GM23248 (cell line): ENCODE data around the gene INTS15. TPM values are rescaled to one million over a fixed set of nuclear protein-coding genes. Genes with fewer than 3 reads are reported as not detected.

ENCODE experiments used
- DNase-seq: peaks from one replicate; pipeline ENCODE4 v3.0.0-alpha.2; 2015
- H2AFZ ChIP-seq: fragments of 200-600 bp; sonication (generic); 2 replicates; pipeline ENCODE4 v1.6.1; 2016; ENCODE audit warnings: antibody characterized with exemption
- H3F3A ChIP-seq: fragments of 200-600 bp; sonication (generic); 2 replicates; pipeline ENCODE4 v1.6.1; 2016; ENCODE audit warnings: mild to moderate bottlenecking, antibody characterized with exemption, mixed run types; ENCODE audit not compliant: insufficient read depth
- H3K27ac ChIP-seq: fragments of 200-600 bp; sonication (generic); 2 replicates; pipeline ENCODE4 v1.5.1; 2016; ENCODE audit warnings: mild to moderate bottlenecking
- H3K27me3 ChIP-seq: fragments of 200-600 bp; sonication (generic); replicated peaks from 2 replicates; pipeline ENCODE4 v1.6.1; 2016; ENCODE audit warnings: mild to moderate bottlenecking; ENCODE audit not compliant: insufficient read depth
- H3K36me3 ChIP-seq: fragments of 200-600 bp; sonication (generic); 2 replicates; pipeline ENCODE4 v1.6.1; 2016; ENCODE audit warnings: low read depth, mild to moderate bottlenecking
- H3K4me1 ChIP-seq: fragments of 200-600 bp; sonication (generic); 2 replicates; pipeline ENCODE4 v1.6.1; 2016; ENCODE audit warnings: mild to moderate bottlenecking; ENCODE audit not compliant: insufficient read depth
- H3K4me2 ChIP-seq: fragments of 200-600 bp; sonication (generic); one replicate; pipeline ENCODE4 v1.6.1; 2016; ENCODE audit warnings: mild to moderate bottlenecking; ENCODE audit not compliant: unreplicated experiment
- H3K4me3 ChIP-seq: fragments of 200-600 bp; sonication (generic); 2 replicates; pipeline ENCODE4 v1.5.1; 2016; ENCODE audit warnings: mild to moderate bottlenecking
- H3K79me2 ChIP-seq: fragments of 200-600 bp; sonication (generic); 2 replicates; pipeline ENCODE4 v1.6.1; 2016; ENCODE audit warnings: mild to moderate bottlenecking; ENCODE audit not compliant: insufficient read depth
- H3K9ac ChIP-seq: fragments of 200-600 bp; sonication (generic); 2 replicates; pipeline ENCODE4 v1.6.1; 2016; ENCODE audit warnings: mild to moderate bottlenecking
- H3K9me2 ChIP-seq: fragments of 200-600 bp; sonication (generic); 2 replicates; pipeline ENCODE4 v1.6.1; 2016; ENCODE audit warnings: mixed run types, mild to moderate bottlenecking, moderate library complexity; ENCODE audit not compliant: insufficient read depth
- H3K9me3 ChIP-seq: fragments of 200-600 bp; sonication (generic); one replicate; pipeline ENCODE4 v1.6.1; 2017; ENCODE audit warnings: low read depth
- H4K20me1 ChIP-seq: fragments of 200-600 bp; sonication (generic); 2 replicates; pipeline ENCODE4 v1.6.0; 2016; ENCODE audit not compliant: insufficient read depth
- EZH2 ChIP-seq: fragments of 200-600 bp; sonication (generic); IDR thresholded peaks from 2 replicates; pipeline ENCODE4 v1.6.1; 2018; ENCODE audit warnings: antibody characterized with exemption, mild to moderate bottlenecking; ENCODE audit not compliant: insufficient read depth, poor library complexity, severe bottlenecking
- EZH2phosphoT487 ChIP-seq: fragments of 200-600 bp; sonication (generic); IDR thresholded peaks from 2 replicates; pipeline ENCODE4 v1.6.1; 2018; ENCODE audit warnings: antibody characterized with exemption, moderate library complexity, mild to moderate bottlenecking, low read depth; ENCODE audit not compliant: insufficient read depth
- WGBS, 2 experiments: methylation state at CpG; one replicate each; pipeline ENCODE4 v1.1.6; 2015 to 2017; ENCODE audit warnings: low lambda C conversion rate in 2 of 2, low coverage in 1 of 2; ENCODE audit errors: missing lambda C conversion rate in 2 of 2; 5-methylcytosine and 5-hydroxymethylcytosine counted together
- in situ Hi-C: fragments of 300-500 bp; cut with MboI; formaldehyde crosslinking; loops from 2 replicates; pipeline ENCODE4 v1.15.0; 2020
- polyA plus RNA-seq: library from polyadenylated mRNA; unstranded; fragments of >200 nt; fragmentation: Nextera tagmentation; extraction: Ambion mirVana; gene quantifications from 2 replicates; pipeline ENCODE4 v1.2.1, GENCODE V29; 2016
- total RNA-seq: library from RNA; depleted of rRNA; stranded (reverse); fragments of >200 nt; shearing (Covaris generic); gene quantifications from 2 replicates; pipeline ENCODE4 v1.2.3, GENCODE V29; 2014

Gene INTS15
- total and polyA plus RNA-seq, 2 experiments from 2014 or later: 11.3 to 17.9 TPM

GRCh38 chr7:6637544-6638229 lies 47.9 kb downstream of the INTS15 start:
- no peak for TF ChIP-seq EZH2
- no peak for TF ChIP-seq EZH2phosphoT487
- Histone ChIP-seq H3K27me3 (no peaks in the 10 kb centered on the region), H3K4me3 (peak overlapping the region; percentile 86), H3K9ac (peak overlapping the region; percentile 79), H3K27ac (no peak overlapping the region), H4K20me1 (no peaks in the 10 kb centered on the region), H3K4me2 (peak overlapping the region; percentile 74), H3K79me2 (peaks cover 37% of the 10 kb centered on the region), H3K9me2 (no peaks in the 10 kb centered on the region), H3K9me3 (no peaks in the 10 kb centered on the region), H3F3A (no peaks in the 10 kb centered on the region), H3K4me1 (0 out of 2 replicates have a peak, but pooled peaks cover 3% of the 10 kb centered on the region), H3K36me3 (no peaks in the 10 kb centered on the region), H2AFZ (peak overlapping the region; percentile 41; the same call in 1 of the 2 replicates)
- in situ Hi-C loops: no loop called here
- WGBS, 2 experiments: 5% methylated on average over 14 to 54 of the region's 60 CpGs
- DNase-seq: peak; percentile 58

DNA sequence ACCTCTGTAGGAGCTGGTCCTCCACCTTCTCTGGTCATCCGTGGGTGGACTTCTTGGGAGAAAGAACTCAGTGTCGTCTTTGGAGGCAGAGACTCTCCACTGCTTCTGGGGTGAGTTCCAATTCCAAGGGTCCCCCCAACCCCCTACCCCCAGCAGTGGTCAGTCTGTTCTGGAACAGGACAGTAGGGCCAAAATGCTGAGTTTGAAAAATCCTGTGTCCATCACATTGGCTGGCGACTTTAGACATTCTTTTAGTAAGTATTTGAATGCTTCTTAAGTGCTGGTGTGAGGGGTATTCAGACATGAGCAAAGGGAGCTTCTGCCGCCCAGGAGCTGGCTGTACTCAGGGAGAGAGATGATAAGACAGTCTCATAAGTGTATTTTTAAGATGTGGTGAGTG lies 49.2 kb downstream of the INTS15 start:
- Histone ChIP-seq H3K4me1 (0 out of 2 replicates have a peak, but pooled peaks cover 3% of the 10 kb centered on the region), H3K4me3 (no peak overlapping the region), H2AFZ (no peak overlapping the region), H3K9me3 (no peaks in the 10 kb centered on the region), H3K27ac (no peak overlapping the region), H3K27me3 (no peaks in the 10 kb centered on the region), H3K4me2 (peak overlapping the region; percentile 74), H3K36me3 (no peaks in the 10 kb centered on the region; the same call in 1 of the 2 replicates), H3F3A (no peaks in the 10 kb centered on the region), H3K79me2 (peaks cover 37% of the 10 kb centered on the region), H4K20me1 (no peaks in the 10 kb centered on the region), H3K9ac (no peak overlapping the region), H3K9me2 (no peaks in the 10 kb centered on the region)
- no peak for DNase-seq
- WGBS, 2 experiments: 75 to 82% methylated on average over 4 of the region's 4 CpGs
- TF ChIP-seq EZH2phosphoT487 (no peak), EZH2 (no peak)
- in situ Hi-C loops: no loop called here

- no peak for TF ChIP-seq EZH2phosphoT487
- no peak for TF ChIP-seq EZH2
- no peak overlapping the region for H3K4me3 ChIP-seq
- no peaks in the 10 kb centered on the region; the same call in 1 of the 2 replicates for H3K36me3 ChIP-seq
- H3K79me2 ChIP-seq: peaks cover 37% of the 10 kb centered on the region
- H4K20me1 ChIP-seq: no peaks in the 10 kb centered on the region
- H3K9ac ChIP-seq: no peak overlapping the region
- H3K4me1 ChIP-seq: 0 out of 2 replicates have a peak, but pooled peaks cover 3% of the 10 kb centered on the region
- no peaks in the 10 kb centered on the region for H3K27me3 ChIP-seq
- no peak overlapping the region for H2AFZ ChIP-seq
- H3K9me3 ChIP-seq: no peaks in the 10 kb centered on the region
- in situ Hi-C loops: loop anchor here (5.0 kb wide), 1 partner anchor 47 kb away; the partner anchor contains the start of gene INTS15
- no peak overlapping the region for H3K4me2 ChIP-seq
- H3K9me2 ChIP-seq: no peaks in the 10 kb centered on the region
- WGBS, 2 experiments: 90 to 94% methylated on average over 11 of the region's 11 CpGs
- DNase-seq: no peak
- H3F3A ChIP-seq: no peaks in the 10 kb centered on the region
- H3K27ac ChIP-seq: no peak overlapping the region
Observed at GRCh38 chr7:6639627-6640026, 49.8 kb downstream of the INTS15 start.

GRCh38 chr7:6640246-6640721 lies 50.5 kb downstream of the INTS15 start:
- no peak overlapping the region for H2AFZ ChIP-seq
- H3K27ac ChIP-seq: 0 out of 2 replicates have a peak overlapping the region, but pooled peaks have one; percentile 24
- no peaks in the 10 kb centered on the region for H3K9me2 ChIP-seq
- no peak overlapping the region for H3K4me2 ChIP-seq
- no peaks in the 10 kb centered on the region for H4K20me1 ChIP-seq
- H3K4me1 ChIP-seq: 0 out of 2 replicates have a peak, but pooled peaks cover 3% of the 10 kb centered on the region
- no peaks in the 10 kb centered on the region; the same call in 1 of the 2 replicates for H3K36me3 ChIP-seq
- peaks cover 37% of the 10 kb centered on the region for H3K79me2 ChIP-seq
- H3K27me3 ChIP-seq: no peaks in the 10 kb centered on the region
- DNase-seq: peak; percentile 81
- in situ Hi-C loops: loop anchor here (5.0 kb wide), 1 partner anchor 48 kb away; the partner anchor contains the start of gene INTS15
- no peaks in the 10 kb centered on the region for H3F3A ChIP-seq
- WGBS, 2 experiments: 37 to 42% methylated on average over 11 of the region's 11 CpGs
- no peak overlapping the region for H3K4me3 ChIP-seq
- H3K9ac ChIP-seq: no peak overlapping the region
- no peak for TF ChIP-seq EZH2
- TF ChIP-seq EZH2phosphoT487: no peak
- no peaks in the 10 kb centered on the region for H3K9me3 ChIP-seq
